ENCODE data around the gene BMP15. TPM values are rescaled to one million over a fixed set of nuclear protein-coding genes. Genes with fewer than 3 reads are reported as not detected.

Gene BMP15
- total RNA-seq: not detected in 2 replicates

DNA sequence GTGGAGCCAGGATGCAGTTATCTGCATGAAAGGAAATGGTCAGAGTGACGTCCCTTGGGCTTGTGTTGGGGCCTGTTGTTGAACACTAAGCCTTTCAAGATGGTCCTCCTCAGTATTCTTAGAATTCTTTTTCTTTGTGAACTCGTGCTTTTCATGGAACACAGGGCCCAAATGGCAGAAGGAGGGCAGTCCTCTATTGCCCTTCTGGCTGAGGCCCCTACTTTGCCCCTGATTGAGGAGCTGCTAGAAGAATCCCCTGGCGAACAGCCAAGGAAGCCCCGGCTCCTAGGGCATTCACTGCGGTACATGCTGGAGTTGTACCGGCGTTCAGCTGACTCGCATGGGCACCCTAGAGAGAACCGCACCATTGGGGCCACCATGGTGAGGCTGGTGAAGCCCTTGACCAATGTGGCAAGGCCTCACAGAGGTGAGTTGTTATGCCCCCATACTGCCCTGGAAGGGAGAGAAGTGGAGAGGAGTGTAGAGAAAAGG, at the start of gene BMP15:
Gene BMP15 (plus strand): TSS at position 51 of the 492 bp plus-strand sequence. CDS start 49 bp downstream, at position 100.

Other genes with a start within 250 kb of the BMP15 start
- 2.5 and 4.3 TPM in 2 replicates for gene SHROOM4, start 96.5 kb upstream of the BMP15 start, total RNA-seq

Data from smooth muscle cell of the pulmonary artery (primary cell).